Muscle of arm (tissue), 12 donors: ENCODE results near the gene KRT85. TPM values are rescaled to one million over a fixed set of nuclear protein-coding genes. Genes with fewer than 3 reads are reported as not detected.
"Not testable (repeated sequence)": the region's sequence is repeated elsewhere in the genome, so short reads cannot be mapped to it uniquely, and the experiment has no call there.

Source experiments
- DNase-seq: peaks from one replicate; pipeline ENCODE4 v3.0.0-alpha.2; 2013
- polyA plus RNA-seq, 12 donors: library from polyadenylated mRNA; unstranded; fragments of 120-200 nt; gene quantifications; one replicate each; pipeline ENCODE4 v1.2.1, GENCODE V29; 2013; ENCODE audit not compliant: insufficient read length in 12 of 12

KRT85 gene
- polyA plus RNA-seq, 12 donors = 0.44 to 0.52 TPM; not detected in 10

DNA sequence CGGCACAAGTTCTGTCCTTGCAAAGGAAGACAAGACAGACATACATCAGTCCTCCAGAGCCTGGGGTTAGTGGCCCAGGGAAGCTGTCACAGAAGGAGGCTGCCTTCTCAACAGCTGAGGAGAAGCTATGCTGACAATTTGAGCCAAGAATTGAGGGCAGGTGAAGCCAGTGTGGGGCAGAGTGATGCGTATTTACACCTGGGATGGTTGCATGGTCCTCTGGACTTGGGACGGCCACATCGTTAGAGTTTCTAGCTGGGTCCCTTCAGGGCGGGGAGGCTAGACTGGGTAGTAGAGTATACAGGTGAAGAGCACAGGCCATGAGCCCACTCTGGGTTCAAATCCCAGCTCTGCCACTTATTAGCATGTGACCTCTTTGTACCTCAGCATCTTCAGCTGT, 16.5 kb downstream of the KRT85 start:
- no peak for DNase-seq

DNA sequence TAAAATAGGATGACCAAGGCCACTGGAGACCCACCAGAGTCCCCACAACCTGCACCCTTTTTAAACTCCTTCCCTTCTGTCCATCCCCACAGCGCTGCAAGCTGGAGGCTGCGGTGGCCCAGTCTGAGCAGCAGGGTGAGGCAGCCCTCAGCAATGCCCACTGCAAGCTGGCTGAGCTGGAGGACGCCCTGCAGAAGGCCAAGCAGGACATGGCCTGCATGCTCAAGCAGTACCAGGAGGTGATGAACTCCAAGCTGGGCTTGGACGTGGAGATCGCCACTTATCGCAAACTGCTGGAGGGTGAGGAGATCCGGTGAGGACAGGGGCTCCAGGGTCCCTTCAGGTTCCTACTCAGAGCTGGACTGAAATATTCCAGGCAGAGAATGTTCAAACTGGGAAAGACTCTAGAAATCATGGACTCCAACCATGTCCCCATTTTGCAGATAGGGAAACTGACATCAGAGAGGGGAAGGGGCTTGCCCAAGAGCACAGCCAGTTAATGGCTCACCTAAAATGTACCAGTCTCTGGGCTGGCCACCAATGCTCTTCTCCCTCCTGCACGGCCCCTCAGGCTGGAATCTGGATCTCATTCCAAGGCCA, 17.2 kb downstream of the KRT85 start:
- DNase-seq = no peak

DNA sequence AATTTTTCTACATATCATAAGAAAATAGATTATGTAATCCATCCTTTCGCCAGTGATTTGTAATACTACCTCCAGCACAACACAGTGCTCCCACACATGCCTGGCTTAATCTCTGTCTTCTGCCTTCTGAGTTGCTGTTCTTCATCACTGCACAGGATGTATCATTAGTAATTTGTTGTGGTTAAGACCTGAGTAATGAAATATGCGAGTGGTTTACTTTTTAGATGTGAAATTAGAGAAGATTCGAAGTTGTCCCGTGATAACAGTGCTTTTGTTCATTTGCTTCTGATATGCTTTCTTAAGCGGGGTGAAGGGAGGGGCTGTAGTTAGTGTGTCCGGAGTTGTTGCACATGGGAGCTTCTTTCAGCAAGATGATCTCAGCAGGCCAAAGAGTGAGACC, 18.1 kb downstream of the KRT85 start:
- no peak for DNase-seq

DNA sequence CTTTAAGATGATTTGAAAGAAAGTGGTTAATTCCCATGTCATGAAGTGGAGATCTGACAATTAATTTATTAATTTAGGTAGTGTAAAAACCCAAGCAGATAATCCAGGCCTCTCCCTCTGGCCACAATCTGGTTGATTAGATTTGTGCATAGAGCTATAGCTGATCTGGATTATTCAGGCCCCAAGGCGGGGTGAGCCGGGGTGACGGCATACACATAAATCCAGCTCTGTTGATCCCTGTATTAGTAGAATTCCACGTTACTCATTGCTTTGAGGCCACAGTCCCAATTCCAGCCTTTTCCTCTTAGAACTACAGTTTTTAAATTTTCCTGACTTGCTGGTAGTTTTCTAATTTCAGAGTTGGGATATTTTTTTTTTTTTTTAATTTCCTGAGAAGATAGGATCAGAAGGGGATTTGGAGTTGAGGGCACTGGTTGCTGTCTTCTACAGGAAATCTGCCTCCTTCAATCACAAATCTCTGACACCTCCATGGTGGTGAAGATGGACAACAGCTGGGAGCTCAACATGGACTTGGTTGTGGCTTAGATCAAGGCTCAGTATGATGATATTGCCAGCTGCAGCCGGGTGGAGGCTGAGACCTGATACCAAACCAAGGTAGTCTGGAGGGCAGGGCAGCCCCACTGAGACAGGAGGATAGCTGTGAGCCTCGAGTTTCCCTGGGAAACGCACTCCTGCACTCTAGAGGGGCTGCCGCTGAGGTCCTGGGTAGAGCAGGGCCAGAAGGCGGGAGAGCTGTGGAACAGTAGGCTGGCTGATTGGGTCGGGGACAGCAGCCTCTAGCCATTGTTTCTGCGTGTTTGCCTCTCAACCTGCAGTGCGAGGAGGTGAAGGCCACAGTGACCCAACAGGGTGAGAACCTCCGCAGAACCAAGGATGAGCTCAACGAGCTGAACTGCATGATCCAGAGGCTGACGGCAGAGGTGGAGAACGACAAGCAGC, 19.4 kb downstream of the KRT85 start:
- DNase-seq = no peak

DNA sequence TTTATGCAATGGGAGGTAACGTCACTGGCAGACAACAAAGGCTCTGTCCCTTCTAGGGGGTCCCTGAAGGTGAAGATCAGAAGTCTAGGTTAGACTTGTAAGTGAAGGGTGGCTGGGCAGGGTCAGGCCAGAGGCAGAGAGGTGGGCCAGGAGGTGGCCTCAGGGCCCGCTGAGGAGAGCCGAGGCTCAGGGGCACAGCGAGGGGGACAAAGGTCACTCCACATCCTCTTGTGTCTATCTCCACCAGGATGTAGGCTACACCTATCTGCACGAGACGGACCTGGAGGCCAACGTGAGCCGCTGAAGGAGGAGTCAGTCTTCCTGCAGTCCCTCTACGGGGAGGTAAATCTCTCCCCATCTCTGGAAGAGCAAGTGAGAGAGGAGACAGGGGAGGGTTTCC, 20.3 kb downstream of the KRT85 start:
- DNase-seq = no peak

DNA sequence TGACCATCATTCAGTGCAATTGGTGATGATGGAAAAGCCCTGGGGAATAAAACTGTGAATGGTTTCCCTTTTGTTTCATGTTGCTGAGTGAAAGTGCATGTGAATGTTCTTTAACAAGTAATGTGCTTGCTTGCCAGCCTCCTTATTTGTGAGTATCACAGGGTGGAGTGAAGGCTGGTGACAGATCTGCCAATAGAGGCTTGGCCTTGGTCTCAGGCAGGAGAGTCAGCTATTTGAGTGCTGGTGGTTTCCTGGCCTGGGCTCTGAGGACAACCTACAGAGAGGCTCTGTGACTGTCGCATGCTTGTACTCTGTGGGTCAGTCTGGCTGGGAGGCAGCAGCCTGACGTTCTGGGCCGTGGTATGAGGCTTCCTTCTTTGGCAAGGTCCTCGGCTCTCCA, 20.7 kb downstream of the KRT85 start:
- no peak for DNase-seq

DNA sequence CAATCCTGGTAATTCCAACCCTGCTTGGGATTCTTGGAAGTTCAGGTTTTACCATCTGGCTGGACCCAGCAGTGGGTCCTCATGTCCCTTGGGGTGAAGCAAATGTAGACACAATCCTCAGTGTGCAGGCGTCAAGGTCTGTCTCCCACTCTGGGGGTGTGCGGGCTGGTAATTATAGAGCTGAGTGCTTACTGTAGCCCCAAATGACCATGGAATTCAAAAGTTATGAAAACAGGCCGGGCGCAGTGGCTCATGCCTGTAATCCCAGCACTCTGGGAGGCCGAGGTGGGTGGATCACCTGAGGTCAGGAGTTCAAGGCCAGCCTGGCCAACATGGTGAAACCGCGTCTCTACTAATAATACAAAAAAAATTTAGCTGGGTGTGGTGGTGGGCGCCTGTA, 22.2 kb downstream of the KRT85 start:
- DNase-seq = not testable (repeated sequence)

DNA sequence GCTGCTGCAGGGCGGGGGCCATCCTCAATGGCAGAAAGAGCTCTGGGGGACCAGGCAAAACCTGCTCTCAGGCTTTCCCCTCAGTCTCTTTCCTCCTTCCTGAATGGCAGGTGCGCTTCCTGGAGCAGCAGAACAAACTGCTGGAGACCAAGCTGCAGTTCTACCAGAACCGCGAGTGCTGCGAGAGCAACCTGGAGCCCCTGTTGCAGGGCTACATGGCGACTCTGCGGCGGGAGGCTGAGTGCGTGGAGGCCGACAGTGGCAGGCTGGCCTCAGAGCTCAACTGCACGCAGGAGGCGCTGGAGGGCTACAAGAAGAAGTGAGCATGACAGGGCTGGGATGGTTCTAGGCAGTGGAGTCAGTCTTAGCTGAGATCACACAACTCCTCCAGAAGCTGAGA, 23.2 kb downstream of the KRT85 start:
- DNase-seq = no peak

DNA sequence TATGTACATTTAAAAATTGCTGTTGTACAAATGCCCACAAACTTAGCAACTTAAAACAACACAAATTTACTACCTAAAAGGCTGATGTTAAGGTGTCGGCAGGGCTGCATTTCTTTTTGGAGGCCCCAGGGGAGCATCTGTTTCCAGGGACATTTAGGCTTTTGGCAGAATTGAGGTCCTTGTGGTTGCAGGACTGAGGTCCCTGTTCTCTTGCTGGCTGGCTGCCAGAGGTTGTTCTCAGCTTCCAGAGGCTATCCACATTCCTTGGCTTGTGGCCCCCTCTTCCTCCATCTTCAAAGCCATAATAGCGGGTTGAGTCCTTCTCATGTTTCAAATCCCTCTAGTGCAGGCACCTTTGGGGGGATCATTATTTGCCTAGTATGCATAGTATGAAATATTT, 23.7 kb downstream of the KRT85 start:
- no peak for DNase-seq

DNA sequence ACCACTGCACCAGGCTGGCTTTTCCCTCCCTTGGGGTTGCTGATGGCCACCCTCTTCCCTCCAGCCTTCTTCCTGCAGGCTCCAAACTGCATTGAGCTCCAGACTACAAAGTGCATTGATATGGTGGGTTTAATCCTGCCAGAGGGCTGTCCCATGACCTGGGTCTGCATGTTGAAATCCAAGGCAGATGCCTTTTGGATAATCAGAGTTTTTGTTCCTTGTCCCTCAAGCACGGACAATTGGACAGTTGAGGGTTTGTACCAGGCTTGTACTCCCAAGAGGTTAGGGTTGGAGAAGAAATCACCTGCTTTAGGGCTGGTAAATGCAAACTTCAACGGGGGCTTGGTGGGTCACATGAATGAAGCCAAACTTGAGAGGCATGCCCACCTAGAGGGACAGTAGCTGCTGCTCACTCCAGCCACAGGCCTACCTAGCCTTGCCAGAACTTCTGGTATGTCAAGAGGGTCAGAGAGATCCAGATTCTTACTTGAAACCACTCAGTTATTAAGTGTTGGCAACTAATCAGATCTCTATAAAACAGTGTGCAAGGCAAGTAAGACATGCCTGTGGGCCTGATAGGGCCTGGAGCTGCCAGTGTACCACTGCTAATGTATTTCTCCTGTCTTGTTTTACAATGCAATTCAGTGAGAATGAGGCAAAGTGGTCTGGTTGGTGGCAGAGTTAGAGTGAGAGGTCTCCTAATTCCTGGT, 24.3 kb downstream of the KRT85 start:
- no peak for DNase-seq

DNA sequence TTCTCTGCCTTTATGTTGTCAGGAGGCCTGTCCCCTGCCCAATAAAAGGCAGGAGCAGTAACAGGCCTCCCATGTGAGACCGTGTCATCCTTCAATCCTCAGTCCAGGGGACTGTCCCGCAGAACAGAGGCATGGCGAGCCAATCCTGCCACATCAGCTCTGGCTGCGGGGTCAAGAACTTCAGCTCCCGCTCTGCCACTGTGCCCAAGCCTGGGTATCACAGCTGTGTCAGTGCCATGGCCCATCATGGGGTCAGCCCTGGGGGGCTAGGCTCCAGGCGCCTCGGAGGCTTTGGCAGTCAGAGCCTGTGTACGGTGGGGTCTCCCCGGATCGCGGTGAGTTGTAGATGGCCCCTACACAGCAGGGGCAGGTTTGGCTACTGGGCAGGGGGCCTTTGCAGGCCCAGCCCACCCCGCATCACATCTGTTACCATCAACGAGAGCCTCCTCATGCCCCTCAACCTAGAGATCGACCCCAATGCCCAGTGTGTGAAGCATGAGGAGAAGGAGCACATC, 26.2 kb downstream of the KRT85 start:
- DNase-seq = no peak

DNA sequence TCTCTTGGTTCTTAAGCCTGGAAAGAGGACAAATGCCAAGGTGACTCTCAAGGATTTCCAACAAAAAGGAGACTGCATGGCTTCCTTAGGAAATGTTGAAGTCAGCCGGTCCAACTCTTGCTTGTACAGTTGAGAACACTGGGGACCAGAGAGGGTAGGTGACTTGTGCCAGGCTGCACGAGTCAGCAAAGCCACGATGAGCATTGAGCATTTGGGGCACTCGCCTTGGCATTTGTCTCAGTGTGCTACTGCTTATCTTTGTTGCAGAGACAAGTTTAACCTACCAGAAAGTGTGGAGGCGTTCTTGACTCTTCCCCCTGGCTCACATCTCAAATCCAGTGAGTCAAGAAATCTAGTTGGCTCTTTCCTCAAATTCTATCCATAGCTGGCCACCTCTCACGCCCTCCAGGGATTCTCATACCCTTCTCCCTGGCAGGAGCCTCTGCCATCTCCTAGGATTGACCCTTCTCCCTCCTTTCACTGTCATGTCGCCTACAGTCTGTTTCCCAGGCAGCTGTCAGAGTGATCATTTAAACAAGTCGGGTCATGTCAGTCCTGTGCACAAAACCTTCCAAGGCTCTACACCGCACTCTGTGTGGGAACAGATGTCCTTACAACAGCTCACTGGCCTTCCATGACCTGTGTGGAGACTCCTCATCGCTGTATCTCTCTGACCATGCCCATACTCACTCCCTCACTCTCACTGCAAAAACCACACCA, 28.9 kb downstream of the KRT85 start:
- DNase-seq = no peak

DNA sequence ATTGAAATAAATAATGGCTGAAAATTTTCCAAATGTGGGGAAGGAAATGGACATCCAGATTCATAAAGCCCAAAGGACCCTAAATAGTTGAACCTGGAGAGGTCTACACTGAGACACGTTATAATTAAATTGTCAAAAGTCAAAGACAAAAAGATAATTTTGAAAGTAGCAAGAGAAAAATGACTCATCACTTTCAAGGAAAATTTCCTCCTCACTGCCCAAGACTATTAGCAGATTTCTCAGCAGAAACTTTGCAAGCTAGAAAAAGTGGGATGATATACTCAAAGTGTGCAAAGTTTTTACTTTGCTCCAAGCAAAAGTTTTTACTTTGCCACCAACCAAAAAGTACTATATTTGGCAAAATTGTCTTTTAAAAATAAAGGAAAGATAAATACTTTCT, 30.2 kb downstream of the KRT85 start:
- DNase-seq = no peak

DNA sequence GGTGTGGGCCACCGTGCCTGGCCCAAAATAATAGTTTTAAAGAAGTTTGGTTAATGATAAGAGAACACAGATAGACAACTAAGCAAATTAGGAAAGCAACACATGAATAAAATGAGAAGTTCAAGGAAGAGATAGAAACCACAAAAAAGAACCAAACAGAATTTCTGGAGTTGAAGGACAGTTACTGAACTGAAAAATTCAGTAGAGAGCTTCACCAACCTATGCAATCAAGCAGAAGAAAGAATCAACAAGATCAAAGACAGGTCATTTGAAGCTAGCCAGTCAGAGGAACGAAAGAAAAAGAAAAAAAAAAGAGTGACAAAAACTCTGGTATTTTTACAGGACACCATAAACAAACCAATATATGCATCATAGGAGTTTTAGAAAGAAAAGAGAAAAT, 30.6 kb downstream of the KRT85 start:
- DNase-seq = no peak

DNA sequence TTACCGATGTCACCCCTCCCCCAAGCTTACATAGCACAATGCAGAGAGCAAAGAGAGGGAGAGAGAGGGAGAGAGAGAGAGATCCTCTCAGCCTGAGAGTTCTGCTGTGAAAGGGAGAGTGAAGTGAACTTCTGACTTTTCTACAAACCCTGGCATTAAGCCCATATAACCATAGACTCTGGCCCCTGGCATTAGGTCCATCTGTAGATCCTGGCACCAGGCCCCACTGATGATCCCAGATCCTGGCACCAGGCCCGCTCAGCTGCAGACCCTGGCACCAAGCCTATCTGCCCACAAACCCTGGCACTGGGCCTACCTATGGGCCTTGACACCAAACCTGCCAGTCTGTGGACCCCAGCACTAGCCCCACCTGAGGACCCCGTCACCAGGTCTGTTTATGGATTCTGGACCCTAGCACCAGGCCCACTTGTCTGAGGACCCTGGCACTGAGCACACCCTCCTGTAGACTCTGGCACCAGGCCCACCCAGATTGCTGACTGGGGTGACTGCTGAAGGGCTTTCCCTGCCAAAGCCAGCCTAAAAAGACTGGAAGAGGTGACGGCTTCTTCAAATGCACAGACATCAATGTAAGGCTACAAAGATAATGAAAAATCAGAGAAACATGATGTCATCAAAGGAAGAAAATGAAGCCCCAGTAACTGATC, 31.6 kb downstream of the KRT85 start:
- no peak for DNase-seq

DNA sequence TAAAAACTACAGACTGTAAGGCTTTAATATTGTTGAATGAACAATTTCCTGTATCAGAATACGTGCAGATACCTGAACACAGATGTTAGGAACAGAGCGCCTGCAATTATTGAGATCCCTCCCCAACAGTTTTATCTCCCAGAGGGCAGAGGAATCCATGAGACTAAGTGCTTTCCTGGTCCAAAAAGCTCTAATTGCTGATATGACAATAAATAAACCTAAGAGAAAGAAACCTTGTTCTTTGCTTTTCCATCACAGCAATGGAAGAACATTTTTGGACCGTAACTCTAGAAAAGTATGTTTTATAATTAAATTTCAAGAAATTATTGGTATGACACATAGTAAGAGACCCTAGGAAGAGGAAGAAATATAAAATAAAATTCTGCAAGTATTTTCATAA, 33.1 kb downstream of the KRT85 start:
- DNase-seq = no peak

DNA sequence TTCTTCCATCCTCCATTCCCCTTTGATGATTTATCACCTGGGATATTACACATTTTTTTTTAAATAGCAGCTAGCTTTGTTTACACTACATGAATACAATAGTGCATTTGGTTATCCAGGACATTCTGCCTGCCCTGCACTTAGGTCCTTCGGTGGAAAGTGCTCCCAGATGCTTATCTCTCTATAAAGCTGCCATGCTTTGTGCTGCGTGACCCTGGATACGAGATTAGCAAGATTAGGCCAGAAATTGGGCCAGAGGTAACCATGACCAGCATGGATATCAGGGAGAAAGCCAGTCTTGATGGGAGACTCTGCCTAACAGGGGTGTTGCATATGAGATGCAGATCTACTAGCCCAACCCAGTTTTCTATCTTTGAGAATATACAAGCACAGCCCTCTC, 34.0 kb downstream of the KRT85 start:
- no peak for DNase-seq

DNA sequence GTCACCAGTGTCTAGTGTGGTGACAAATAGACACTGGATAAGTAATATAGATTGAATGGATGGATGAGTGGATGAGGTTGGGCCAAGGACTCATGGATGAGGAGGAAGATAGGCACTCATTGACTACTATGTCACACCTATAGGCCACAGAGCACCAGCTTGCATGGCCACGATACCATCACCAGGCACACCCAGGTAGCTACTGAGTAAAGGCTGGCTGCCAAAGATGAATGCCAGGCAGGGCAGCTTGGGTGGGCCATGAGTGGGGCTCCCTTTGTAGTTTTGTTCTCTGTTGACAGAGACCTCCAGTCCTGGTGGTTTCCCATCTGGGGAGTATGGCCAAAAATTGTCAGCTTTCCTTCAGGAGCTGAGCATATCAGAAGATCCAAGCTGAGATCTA, 34.9 kb downstream of the KRT85 start:
- no peak for DNase-seq

DNA sequence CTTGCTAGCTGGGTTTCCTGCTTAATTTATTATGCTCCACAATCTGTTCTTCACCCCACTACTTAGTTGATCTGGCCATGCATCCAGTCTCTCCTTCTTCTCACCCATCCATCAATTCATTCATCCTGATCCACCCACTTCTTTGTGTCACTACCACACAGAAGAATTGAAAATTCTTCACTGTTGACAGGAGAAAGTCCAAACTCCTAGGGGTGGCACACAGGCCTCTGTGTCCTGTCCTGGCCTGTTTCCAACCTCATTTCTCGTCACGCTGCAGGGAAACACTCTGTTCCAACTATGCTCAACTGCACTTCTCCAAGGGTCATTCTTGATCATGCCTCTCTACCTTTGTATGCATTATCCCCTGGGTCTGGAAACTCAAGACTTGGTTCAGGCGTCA, 35.4 kb downstream of the KRT85 start:
- no peak for DNase-seq

DNA sequence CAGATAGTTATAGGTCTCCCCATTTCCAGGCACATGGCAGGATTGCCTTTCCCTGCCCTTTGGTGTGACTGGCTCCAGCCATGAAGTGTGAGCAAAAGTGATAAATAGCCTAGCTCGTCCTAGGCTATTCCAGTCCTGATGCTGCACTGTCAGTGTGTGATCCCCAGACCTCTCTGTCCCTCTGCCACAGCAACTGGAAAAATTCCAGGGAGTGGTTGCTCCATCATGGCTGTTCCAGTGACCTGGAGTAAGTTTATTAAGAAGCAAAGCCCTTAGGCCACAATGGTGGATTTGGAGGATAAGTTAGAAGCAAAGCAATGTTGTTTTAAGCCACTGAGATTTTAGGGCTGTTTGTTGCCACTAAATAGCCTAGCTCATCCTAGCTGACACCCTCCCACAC, 36.2 kb downstream of the KRT85 start:
- no peak for DNase-seq

DNA sequence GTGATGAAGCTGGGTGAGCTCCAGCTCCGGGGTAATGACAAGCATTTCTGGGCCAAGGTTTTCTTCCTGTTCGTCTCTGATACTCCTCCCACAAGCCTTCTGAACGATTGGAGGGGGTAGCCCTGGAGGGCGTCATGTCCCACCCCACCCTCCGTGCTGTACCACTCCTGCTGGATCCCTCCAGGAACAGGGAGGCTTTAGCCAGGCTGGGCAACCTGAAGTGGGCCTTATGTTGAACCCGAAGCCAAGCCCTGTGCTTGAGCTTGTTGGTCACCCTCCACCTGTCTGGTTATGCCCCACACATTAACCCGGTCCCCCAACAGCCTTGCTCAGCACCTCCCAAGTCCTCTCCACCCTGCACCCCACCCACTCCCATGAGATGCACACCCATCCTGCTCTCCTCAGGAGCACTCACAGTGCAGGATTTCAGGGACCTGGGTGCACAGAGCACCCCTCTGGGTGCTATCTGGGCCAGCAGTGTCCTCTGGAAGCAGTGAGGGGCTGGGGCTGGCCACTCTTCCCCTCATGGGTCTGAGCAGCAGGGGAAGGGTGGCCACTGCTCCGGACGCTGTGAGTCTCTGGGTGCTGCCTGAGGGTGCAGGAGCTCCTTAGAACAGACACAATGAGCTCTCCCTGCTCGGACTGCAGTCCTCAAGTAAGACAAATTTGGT, 39.3 kb downstream of the KRT85 start:
- no peak for DNase-seq
